ENCODE data around the gene OPTC.

Gene OPTC

GRCh38 chr1:203470240-203470639, 23.7 kb upstream of the OPTC start:
- TF ChIP-seq CTCF (IDR thresholded peaks at IDR 0.05; ENCODE audit: control extremely low read depth, extremely low read depth, low read depth, missing control alignments) = no peak
- DNase-seq (ENCODE audit: extremely low spot score) = no peak
- POLR2A ChIA-PET = no interaction called here
- CTCF ChIA-PET = interaction anchor here (1.0 to 1.9 kb wide), 3 partner anchors 17 to 198 kb away, joined by 3 to 12 read pairs (median 3); no protein-coding TSS in a partner anchor

- no peak for DNase-seq (ENCODE audit: extremely low spot score)
- TF ChIP-seq CTCF (IDR thresholded peaks at IDR 0.05; ENCODE audit: control extremely low read depth, extremely low read depth, low read depth, missing control alignments) = no peak
- POLR2A ChIA-PET = no interaction called here
- CTCF ChIA-PET = interaction anchor here (8.9 kb wide), 1 partner anchor 15 kb away, joined by 75 read pairs; no protein-coding TSS in a partner anchor
Measured at GRCh38 chr1:203471841-203472240, 22.1 kb upstream of the OPTC start.

GRCh38 chr1:203473281-203473680, 20.7 kb upstream of the OPTC start:
- TF ChIP-seq CTCF (IDR thresholded peaks at IDR 0.05; ENCODE audit: control extremely low read depth, extremely low read depth, low read depth, missing control alignments) = no peak
- ChIA-PET POLR2A (no interaction called here), CTCF (interaction anchor here (0.6 to 8.9 kb wide), 4 partner anchors 14 to 206 kb away, joined by 3 to 75 read pairs (median 14); no protein-coding TSS in a partner anchor)
- no peak for DNase-seq (ENCODE audit: extremely low spot score)

GRCh38 chr1:203473781-203474305, 20.1 kb upstream of the OPTC start:
- POLR2A ChIA-PET = no interaction called here
- TF ChIP-seq CTCF (IDR thresholded peaks at IDR 0.05; ENCODE audit: control extremely low read depth, extremely low read depth, low read depth, missing control alignments) = no peak
- no peak for DNase-seq (ENCODE audit: extremely low spot score)
- CTCF ChIA-PET = interaction anchor here (0.6 to 8.9 kb wide), 5 partner anchors 13 to 206 kb away, joined by 3 to 75 read pairs (median 3); no protein-coding TSS in a partner anchor

- no peak for TF ChIP-seq CTCF (IDR thresholded peaks at IDR 0.05; ENCODE audit: control extremely low read depth, extremely low read depth, low read depth, missing control alignments)
- CTCF ChIA-PET = interaction anchor here (1.1 to 8.9 kb wide), 9 partner anchors 10 to 1332 kb away, joined by 3 to 75 read pairs (median 6); no protein-coding TSS in a partner anchor
- DNase-seq (ENCODE audit: extremely low spot score) = no peak
- POLR2A ChIA-PET = no interaction called here
Measured at GRCh38 chr1:203475012-203475981, 18.7 kb upstream of the OPTC start, which contains the start of gene PRELP. Gene PRELP, plus strand, starts transcription at chr1:203475806. Its CDS starts 7,379 bp downstream, at chr1:203483185.

GRCh38 chr1:203476216-203476814, 17.6 kb upstream of the OPTC start:
- POLR2A ChIA-PET = no interaction called here
- CTCF ChIA-PET = interaction anchor here (1.1 to 8.9 kb wide), 11 partner anchors 11 to 1331 kb away, joined by 3 to 75 read pairs (median 6); no protein-coding TSS in a partner anchor
- no peak for TF ChIP-seq CTCF (IDR thresholded peaks at IDR 0.05; ENCODE audit: control extremely low read depth, extremely low read depth, low read depth, missing control alignments)
- no peak for DNase-seq (ENCODE audit: extremely low spot score)

Data from GM10248 (cell line).